Upper lobe of left lung (tissue), 6 donors: ENCODE data around the gene NAGA. TPM values are rescaled to one million over a fixed set of nuclear protein-coding genes. Genes with fewer than 3 reads are reported as not detected.
A peak's percentile ranks its signal among the peaks of the same experiment; 100 is the strongest.

Experiments used
- ATAC-seq, 2 donors: fragments of 200-7000 bp; cut with Tn5 transposase; one replicate each; pipeline ENCODE4 v1.9.1; 2022; ENCODE audit warnings: mild to moderate bottlenecking in 2 of 2, moderate library complexity in 2 of 2; ENCODE audit not compliant: low FRiP score in 2 of 2
- DNase-seq, 2 donors: peaks; one replicate each; pipeline ENCODE4 v3.0.0-alpha.2; 2019 to 2020
- H3K27ac ChIP-seq, 4 donors: fragments of 200-600 bp; sonication (generic); one replicate each; pipeline ENCODE4 v1.5.1; 2016 to 2019
- H3K27me3 ChIP-seq, 4 donors: fragments of 200-600 bp; sonication (generic); one replicate each; pipeline ENCODE4 v1.5.1; 2017 to 2019
- H3K36me3 ChIP-seq, 4 donors: fragments of 200-600 bp; sonication (generic); one replicate each; pipeline ENCODE4 v1.5.1; 2016 to 2019
- H3K4me1 ChIP-seq, 4 donors: fragments of 200-600 bp; sonication (generic); one replicate each; pipeline ENCODE4 v1.5.1; 2018 to 2019
- H3K4me3 ChIP-seq, 4 donors: fragments of 200-600 bp; sonication (generic); one replicate each; pipeline ENCODE4 v1.5.1; 2017 to 2019; ENCODE audit warnings: mild to moderate bottlenecking in 2 of 4, moderate library complexity in 1 of 4
- H3K9me3 ChIP-seq, 4 donors: fragments of 200-600 bp; sonication (generic); one replicate each; pipeline ENCODE4 v1.5.1; 2018 to 2019
- EP300 ChIP-seq, 4 donors: sonication (generic); formaldehyde crosslinking; IDR thresholded peaks; one replicate each; pipeline ENCODE4 v1.5.1; 2017; ENCODE audit warnings: antibody characterized with exemption in 4 of 4, control low read depth in 2 of 4
- POLR2A ChIP-seq, 4 donors: fragments of 450-650 bp; IDR thresholded peaks; one replicate each; pipeline ENCODE4 v1.5.1; 2016 to 2017; ENCODE audit warnings: antibody characterized with exemption in 4 of 4, mild to moderate bottlenecking in 2 of 4
- POLR2AphosphoS5 ChIP-seq, 2 donors: sonication (generic); formaldehyde crosslinking; IDR thresholded peaks; one replicate each; pipeline ENCODE4 v1.5.1; 2017; ENCODE audit warnings: antibody characterized with exemption in 2 of 2
- WGBS, 2 donors: methylation state at CpG; one replicate each; pipeline ENCODE4 v1.1.5; 2017 to 2018; 5-methylcytosine and 5-hydroxymethylcytosine counted together
- total RNA-seq, 6 donors: library from RNA; depleted of rRNA in 4 of 6; stranded (reverse); fragments of >200 nt in 4 of 6; gene quantifications; one replicate each; pipeline versions ENCODE4 v1.1.0 to v1.2.1, GENCODE V29; 2016 to 2021
- TF ChIP-seq, protein P1 (sequence below), 6 experiments: fragments of 450-650 bp in 4 of 6; fragments of 200-600 bp in 2 of 6; sonication (generic) in 2 of 6; IDR thresholded peaks; one replicate each; pipeline ENCODE4 v1.5.1; 2016 to 2019; ENCODE audit warnings: antibody characterized with exemption in 6 of 6
- donor health status: DM: no; HTN: no; CAD: no; lungs with moderate emphysema.
- donor health status: DM: no; HTN: yes; CAD: no; lungs with severe emphysema.

Gene NAGA
- total RNA-seq, 6 donors from 2014 or later: 25.5 to 42.3 (median 34.4) TPM

DNA sequence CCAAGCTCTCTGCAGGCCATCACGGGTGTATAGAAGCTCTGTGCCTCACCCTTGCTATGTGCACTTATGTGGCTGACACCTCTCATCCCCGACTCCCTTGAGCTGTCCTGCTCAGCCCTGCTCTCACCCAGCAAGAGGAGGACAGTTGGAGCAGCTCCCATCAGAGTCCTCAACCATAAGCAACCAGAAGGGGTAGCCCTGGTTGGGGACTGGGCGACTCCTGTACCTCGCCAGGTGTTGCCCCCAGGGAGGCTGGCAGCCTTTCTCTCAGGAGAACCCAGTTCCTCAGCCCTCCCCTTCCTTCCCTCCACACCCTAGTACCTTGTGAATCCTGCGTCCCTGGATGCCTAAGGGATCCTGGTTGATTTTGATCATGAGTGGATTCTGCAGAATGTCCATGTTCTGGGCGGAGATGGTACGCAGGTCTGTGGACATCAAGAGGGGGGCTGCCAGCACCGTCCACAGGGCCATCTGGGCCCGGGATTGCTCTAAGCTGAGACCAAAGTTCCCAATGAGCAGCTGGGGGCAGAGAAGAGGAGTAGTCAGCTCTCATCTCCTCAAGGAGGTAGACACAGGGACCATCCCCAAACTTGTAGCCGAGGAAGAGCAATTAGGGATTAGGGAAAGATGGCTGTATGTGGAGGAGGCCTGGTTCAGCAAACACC, 8.0 kb downstream of the NAGA start:
- H3K36me3 ChIP-seq: peaks cover 4 to 90% (median 68%) of the 10 kb centered on the region in 4 donors
- 96 to 98% methylated on average over 6 to 10 of the region's 10 CpGs for WGBS, 2 donors

DNA sequence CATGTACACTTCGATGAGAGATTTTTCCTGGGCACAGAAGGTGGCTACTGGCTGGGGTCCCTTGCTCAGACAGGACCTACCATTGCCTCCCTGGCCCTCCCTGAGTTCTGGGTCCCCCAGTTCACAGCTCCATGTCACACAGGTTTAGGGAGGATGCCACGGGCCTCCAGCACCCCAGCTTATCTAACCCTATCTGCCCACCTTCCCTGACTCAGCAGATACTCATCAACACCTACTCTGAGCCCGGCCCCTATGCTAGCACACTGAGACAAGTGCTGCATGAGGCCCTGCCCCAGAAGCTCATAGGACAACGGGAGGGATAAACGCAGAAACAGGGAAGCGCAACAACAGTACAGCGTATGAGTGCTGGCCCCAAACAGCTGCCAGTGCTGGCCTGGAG, 9.6 kb downstream of the NAGA start:
- no peak overlapping the region for H3K4me3 ChIP-seq
- H3K9me3 ChIP-seq: peaks cover 0 to 7% (median 5%) of the 10 kb centered on the region in 4 donors
- WGBS, 2 donors: 94% methylated on average over 7 of the region's 7 CpGs
- DNase-seq (no peak), ATAC-seq (peak in 1 of 2 donors; percentile 17)
- H3K27ac ChIP-seq: no peak overlapping the region
- no peaks in the 10 kb centered on the region for H3K4me1 ChIP-seq
- TF ChIP-seq EP300 (IDR thresholded peaks at IDR 0.05): no peak
- TF ChIP-seq POLR2A (IDR thresholded peaks at IDR 0.05): no peak
- TF ChIP-seq, protein P1, sequence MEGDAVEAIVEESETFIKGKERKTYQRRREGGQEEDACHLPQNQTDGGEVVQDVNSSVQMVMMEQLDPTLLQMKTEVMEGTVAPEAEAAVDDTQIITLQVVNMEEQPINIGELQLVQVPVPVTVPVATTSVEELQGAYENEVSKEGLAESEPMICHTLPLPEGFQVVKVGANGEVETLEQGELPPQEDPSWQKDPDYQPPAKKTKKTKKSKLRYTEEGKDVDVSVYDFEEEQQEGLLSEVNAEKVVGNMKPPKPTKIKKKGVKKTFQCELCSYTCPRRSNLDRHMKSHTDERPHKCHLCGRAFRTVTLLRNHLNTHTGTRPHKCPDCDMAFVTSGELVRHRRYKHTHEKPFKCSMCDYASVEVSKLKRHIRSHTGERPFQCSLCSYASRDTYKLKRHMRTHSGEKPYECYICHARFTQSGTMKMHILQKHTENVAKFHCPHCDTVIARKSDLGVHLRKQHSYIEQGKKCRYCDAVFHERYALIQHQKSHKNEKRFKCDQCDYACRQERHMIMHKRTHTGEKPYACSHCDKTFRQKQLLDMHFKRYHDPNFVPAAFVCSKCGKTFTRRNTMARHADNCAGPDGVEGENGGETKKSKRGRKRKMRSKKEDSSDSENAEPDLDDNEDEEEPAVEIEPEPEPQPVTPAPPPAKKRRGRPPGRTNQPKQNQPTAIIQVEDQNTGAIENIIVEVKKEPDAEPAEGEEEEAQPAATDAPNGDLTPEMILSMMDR (IDR thresholded peaks at IDR 0.05): no peak
- TF ChIP-seq POLR2AphosphoS5 (IDR thresholded peaks at IDR 0.05): no peak
- H3K27me3 ChIP-seq: no peaks in the 10 kb centered on the region
- peaks cover 4 to 75% (median 53%) of the 10 kb centered on the region in 4 donors for H3K36me3 ChIP-seq

More for the DNA sequence above, 8.0 kb downstream of the NAGA start:
- DNase-seq (no peak), ATAC-seq (no peak)
- no peak overlapping the region for H3K27ac ChIP-seq
- H3K9me3 ChIP-seq: no peaks in the 10 kb centered on the region
- TF ChIP-seq POLR2AphosphoS5 (IDR thresholded peaks at IDR 0.05) (no peak), EP300 (IDR thresholded peaks at IDR 0.05) (no peak), POLR2A (IDR thresholded peaks at IDR 0.05) (no peak)
- TF ChIP-seq, protein P1 (IDR thresholded peaks at IDR 0.05): no peak
- no peaks in the 10 kb centered on the region for H3K4me1 ChIP-seq
- H3K27me3 ChIP-seq: no peaks in the 10 kb centered on the region
- no peak overlapping the region for H3K4me3 ChIP-seq

DNA sequence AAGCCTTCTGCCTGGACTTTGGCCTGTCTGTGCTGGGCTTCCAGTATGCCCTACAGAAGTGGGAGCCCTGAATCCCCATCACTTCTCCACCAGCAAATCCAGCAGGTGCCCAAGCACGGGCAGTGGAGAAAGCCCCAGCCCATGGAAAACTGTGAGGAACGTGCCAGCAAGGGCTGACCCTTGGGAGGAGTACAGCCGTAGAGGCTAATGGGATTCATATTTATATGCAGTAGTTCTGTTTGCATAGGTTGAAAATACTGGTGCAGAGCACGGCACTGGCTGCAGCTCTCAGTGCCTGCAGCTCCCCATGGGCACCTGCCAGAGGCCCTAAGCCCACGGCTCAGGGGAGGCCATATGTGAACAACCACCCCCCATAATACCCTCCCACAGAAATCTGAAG, 10.1 kb downstream of the NAGA start:
- peak in 1 of 2 donors; percentile 30 for DNase-seq
- no peaks in the 10 kb centered on the region for H3K27me3 ChIP-seq
- H3K27ac ChIP-seq: no peak overlapping the region
- peaks cover 0 to 7% (median 5%) of the 10 kb centered on the region in 4 donors for H3K9me3 ChIP-seq
- peaks cover 4 to 69% (median 48%) of the 10 kb centered on the region in 4 donors for H3K36me3 ChIP-seq
- no peaks in the 10 kb centered on the region for H3K4me1 ChIP-seq
- whole genome bisulfite sequencing, 2 donors: 91 to 95% methylated on average over 3 to 5 of the region's 5 CpGs
- TF ChIP-seq POLR2AphosphoS5 (IDR thresholded peaks at IDR 0.05) (no peak), EP300 (IDR thresholded peaks at IDR 0.05) (no peak)
- ATAC-seq: no peak
- no peak overlapping the region for H3K4me3 ChIP-seq

DNA sequence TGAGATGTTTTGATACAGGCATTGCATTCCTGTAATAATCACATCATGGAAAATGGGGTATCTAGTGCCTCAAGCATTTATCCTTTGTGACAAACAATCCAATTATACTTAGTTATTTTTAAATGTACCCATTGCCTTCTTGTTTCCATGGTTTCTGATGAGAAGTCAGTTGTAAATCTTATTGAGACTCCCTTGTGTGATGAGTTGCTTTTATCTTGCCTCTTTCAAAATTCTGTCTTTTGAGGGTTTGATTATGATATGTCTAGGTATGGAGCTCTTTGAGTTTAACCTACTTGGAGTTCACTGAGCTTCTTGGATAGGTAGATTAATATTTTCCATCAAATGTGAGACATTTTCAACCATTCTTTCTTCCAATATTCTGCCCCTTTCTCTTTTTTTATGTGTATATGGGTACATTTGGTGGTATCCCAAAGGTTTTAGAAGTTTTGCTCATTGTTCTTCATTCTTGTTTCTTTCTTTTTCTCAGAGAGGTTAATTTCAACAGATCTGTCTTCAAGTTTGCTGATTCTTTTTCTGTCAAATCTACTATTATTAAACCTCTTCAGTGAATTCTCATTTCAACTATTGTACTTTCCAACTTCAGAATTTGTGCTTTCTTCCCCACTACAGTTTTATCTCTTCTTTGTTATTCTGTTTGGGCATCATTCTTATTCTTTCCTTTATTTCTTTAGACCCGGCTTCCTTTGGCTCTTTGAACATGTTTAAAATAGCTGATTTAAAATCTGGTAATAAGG, 13.7 kb downstream of the NAGA start:
- Histone ChIP-seq H3K4me3 (no peak overlapping the region), H3K4me1 (no peaks in the 10 kb centered on the region), H3K36me3 (peaks cover 4 to 40% (median 30%) of the 10 kb centered on the region in 4 donors), H3K9me3 (peaks cover 0 to 7% (median 5%) of the 10 kb centered on the region in 4 donors), H3K27me3 (no peaks in the 10 kb centered on the region), H3K27ac (no peak overlapping the region)
- ATAC-seq (no peak), DNase-seq (no peak)
- 93 to 98% methylated on average over 1 of the region's 1 CpG for WGBS, 2 donors
- TF ChIP-seq POLR2AphosphoS5 (IDR thresholded peaks at IDR 0.05) (no peak), POLR2A (IDR thresholded peaks at IDR 0.05) (no peak)
- TF ChIP-seq, protein P1 (IDR thresholded peaks at IDR 0.05): no peak

DNA sequence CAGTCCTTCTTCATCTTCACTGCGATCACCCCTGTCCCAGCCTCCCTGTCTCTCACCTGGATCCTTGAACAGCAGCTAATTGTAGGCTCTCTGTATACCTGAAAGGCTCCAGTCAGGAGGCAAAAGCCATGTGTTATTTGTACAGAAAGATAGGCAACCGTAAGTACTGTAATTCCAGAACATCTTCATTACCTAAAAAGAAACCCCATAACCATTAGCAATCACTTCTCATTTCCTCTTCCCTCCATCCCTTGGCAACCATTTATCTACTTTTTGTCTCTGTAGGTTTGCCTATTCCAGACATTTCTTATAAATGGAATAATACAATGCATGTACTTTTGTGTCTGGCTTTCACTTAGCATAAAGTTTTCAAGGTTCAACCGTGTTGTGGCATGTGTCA, 17.8 kb downstream of the NAGA start:
- DNase-seq (no peak), ATAC-seq (no peak)
- TF ChIP-seq POLR2A (IDR thresholded peaks at IDR 0.05): no peak
- no peak for TF ChIP-seq POLR2AphosphoS5 (IDR thresholded peaks at IDR 0.05)
- TF ChIP-seq, protein P1 (IDR thresholded peaks at IDR 0.05): no peak
- no peak for TF ChIP-seq EP300 (IDR thresholded peaks at IDR 0.05)
- Histone ChIP-seq H3K27ac (no peak overlapping the region), H3K4me3 (no peak overlapping the region), H3K4me1 (no peaks in the 10 kb centered on the region), H3K9me3 (peaks cover 0 to 7% (median 5%) of the 10 kb centered on the region in 4 donors), H3K27me3 (no peaks in the 10 kb centered on the region), H3K36me3 (no peaks in the 10 kb centered on the region)
- 86 to 90% methylated on average over 3 of the region's 3 CpGs for WGBS, 2 donors
